Measurements from ENCODE around the gene MBL2.

GRCh38 chr10:52757773-52758172 lies 14.8 kb downstream of the MBL2 start:
- TF ChIP-seq GLIS3 (CRISPR knock-in tag; IDR thresholded peaks at IDR 0.05) = no peak
- no peak for TF ChIP-seq RARB (CRISPR knock-in tag; IDR thresholded peaks at IDR 0.05)
- TF ChIP-seq ISL1 (CRISPR knock-in tag; IDR thresholded peaks at IDR 0.05) = no peak
- no peak for TF ChIP-seq ZC3H10 (CRISPR knock-in tag; IDR thresholded peaks at IDR 0.05)
- no peak for TF ChIP-seq CREB5 (CRISPR knock-in tag; IDR thresholded peaks at IDR 0.05; ENCODE audit: low read depth)
- TF ChIP-seq PPARA (CRISPR knock-in tag; IDR thresholded peaks at IDR 0.05; ENCODE audit: borderline replicate concordance) = no peak

Measured in SK-N-SH treated with all-trans-retinoic acid at 6 μM for 48 hours (cell line).